K562 treated with DMSO at 1 percent for 12 hours (cell line): ENCODE measurements around the gene PALM. TPM values are rescaled to one million over a fixed set of nuclear protein-coding genes. Genes with fewer than 3 reads are reported as not detected.

Experiments used
- total RNA-seq: library from RNA; unstranded; fragments of 300-600 nt; gene quantifications from 2 replicates; pipeline ENCODE4 v1.2.3, GENCODE V29; 2022; ENCODE audit not compliant: insufficient read depth

Gene PALM
- total RNA-seq, result 11.5 and 13.7 TPM in 2 replicates

DNA sequence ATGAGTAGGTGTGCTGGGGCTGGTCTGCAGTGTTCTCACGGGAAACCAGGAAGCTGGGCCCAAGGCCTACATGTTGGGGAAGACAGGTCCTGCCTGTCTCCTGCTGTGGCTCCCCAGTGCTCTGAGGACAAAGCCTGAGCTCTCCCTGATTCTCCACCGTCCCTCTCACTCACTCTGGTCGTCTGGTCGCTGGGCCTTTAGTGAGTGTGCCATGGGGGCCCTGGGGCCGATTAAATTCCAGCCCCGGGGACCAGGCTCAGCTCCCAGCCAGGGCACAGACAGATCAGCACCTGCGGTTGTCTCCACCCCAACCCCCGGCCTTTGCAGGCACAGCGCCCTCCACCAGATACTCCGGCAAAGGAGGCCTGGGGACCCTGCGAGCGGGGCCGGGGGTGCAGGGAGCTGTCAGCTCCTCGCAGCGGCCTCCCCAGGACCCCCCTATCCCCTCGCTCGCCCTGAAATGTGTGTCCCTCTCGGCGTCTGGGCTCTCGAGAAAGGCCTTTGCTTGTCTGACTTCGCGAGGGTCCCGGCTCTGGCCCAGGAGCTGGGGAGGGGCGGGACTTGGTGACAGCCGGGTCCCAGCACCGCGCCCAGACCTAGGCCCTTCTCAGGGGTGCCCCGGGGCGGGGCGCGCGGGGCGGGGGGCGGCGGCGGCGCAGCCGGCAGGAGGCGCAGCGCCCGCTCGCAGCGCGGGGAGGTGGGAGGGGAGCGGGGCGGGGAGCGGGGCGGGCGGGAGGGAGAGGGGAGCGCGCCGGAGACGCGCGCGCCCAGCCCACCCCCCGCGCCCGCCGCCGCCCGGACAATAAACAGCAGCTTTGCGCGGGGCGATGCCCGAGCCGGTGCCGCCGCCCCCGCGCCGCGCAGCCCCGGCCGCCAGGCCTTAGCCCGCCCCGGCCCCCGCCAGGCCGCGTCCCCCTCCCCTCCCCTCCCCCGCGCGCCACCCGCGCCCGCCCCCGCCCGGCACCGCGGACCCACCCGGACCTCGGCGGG, at the start of gene PALM:
PALM (plus strand) TSS at position 782 of the 990 bp plus-strand sequence. CDS start 212 bp downstream, outside the sequence.

GRCh38 chr19:662962-663681, 45.6 kb upstream of the PALM start, which contains the start of gene RNF126:
Gene RNF126 (minus strand): TSS chr19:663214. CDS start chr19:663121, 93 bp downstream.

DNA sequence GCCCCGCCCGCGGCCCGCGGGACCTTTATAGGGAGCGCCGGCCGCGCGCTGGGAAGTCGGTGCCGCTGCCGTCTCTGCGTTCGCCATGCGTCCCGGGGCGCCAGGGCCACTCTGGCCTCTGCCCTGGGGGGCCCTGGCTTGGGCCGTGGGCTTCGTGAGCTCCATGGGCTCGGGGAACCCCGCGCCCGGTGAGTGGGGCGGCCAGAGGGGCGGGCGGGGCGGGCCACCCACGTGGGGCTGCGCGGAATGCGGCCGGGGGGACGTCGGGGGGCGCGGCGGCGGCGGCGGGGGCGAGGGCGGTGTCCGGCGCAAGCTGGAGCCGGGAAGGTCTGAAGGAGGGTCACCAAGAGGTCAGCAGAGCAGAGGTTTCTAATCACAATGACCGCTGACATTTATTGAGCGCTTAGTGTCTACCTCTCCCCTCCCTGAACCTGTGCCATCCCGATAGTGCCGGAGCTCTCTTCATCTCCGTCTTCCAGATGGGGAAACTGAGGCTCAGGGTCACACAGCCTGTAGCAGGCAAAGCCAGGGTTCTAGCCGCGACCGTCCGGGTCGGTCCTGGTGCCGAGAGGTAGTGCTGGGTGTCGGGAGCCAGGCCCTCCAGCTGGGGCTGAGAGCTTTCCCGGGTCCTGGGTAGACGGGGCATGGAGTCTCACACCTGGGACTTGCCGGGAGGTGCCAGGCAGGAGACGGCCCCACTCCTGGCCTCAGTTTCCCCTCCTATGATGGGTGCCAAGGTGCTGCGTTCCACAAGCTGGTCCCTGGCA, 32.2 kb upstream of the PALM start, which contains the start of gene FSTL3:
FSTL3 (plus strand) TSS at position 54 of the 767 bp plus-strand sequence; CDS start at position 86, 32 bp downstream.

DNA sequence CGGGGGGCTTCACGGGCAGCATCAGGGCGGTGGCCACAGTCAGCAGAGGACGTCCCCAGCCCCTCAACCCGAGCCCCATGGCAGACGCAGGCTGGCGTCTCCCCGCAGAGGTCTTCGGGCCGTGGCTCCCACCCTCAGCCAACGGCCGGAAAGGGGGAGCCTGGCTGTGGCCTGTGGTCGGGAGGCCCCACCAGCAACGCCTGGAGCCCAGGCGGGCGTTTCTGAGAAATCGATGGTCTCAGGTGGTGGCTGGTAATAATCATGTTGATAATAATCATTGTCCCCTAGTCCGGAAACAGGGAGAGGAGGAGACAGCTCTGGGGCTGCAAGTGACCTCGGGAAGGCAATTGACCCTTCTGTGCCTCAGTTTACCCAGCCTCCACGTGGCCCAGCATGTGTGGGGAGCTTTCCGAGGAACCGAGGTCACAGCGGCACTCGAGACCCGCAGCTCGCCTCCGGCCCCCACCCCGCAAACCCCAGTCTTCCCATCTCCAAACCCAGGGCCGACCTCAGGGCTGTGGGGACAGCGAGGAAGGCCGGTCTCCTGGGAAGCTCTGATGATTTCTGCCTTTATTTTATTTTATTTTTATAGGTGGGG, 13.3 kb upstream of the PALM start, which contains the start of gene PRSS57:
PRSS57 (minus strand) TSS at position 101 of the 598 bp plus-strand sequence; CDS start at position 79, 22 bp downstream.

GRCh38 chr19:750640-751423, 42.1 kb downstream of the PALM start, which contains the start of gene MISP:
Gene MISP (plus strand): TSS chr19:751112. CDS start chr19:756947, 5,835 bp downstream.

DNA sequence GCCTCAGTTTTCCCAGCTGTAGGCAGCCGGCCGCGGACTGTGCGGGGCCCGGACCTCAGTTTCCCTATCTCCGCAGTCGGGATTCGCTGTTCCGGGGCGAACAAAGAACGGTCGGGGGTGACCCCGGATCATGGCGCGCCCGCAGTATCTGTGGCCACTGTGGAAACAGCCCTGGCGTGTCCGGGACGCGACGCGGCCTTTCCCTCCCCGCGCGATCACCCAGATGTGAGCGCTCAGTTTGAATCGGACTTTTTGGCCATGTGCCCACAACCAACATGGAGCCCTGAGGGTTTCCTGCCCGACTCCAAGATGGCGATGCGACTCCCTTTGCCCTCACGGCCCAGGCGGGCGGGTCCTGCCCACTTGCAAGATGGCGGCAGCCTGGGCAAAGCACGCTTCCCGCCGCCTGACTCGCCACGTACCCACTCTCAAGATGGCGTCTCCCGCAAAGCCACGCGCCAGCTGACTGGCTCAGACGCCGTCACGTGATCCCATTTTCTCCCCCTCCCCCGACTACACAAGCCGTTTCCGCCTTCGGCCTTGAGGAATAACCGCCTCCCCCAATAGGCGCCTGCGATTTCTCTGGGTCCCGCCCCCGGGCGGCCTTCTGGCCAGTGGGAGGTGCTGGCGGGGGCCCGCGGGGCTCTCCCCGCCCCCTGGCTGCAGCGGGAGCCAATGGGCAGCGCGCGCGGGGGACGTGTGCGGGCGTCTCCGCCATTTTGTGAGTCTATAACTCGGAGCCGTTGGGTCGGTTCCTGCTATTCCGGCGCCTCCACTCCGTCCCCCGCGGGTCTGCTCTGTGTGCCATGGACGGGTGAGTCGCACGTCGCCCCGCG, 88.2 kb downstream of the PALM start, which contains the start of gene PTBP1:
PTBP1 (plus strand) TSS at position 761 of the 836 bp plus-strand sequence; CDS start at position 807, 46 bp downstream.

Other genes starting within 250 kb of the PALM start
- gene SHC2, start 247.9 kb upstream of the PALM start, total RNA-seq, result 0.49 and 2.1 TPM in 2 replicates
- gene MADCAM1, start 212.4 kb upstream of the PALM start, total RNA-seq, result 1.0 TPM in 1 of 2 replicates, not detected in the other
- gene TPGS1, start 201.4 kb upstream of the PALM start, total RNA-seq, result 50.0 and 96.2 TPM in 2 replicates
- gene CDC34, start 177.2 kb upstream of the PALM start, total RNA-seq, result 134 and 173 TPM in 2 replicates
- gene GZMM, start 164.9 kb upstream of the PALM start, total RNA-seq, result 2.5 and 3.2 TPM in 2 replicates
- 539 and 624 TPM in 2 replicates for gene BSG, start 136.3 kb upstream of the PALM start, total RNA-seq
- 3.5 and 4.7 TPM in 2 replicates for gene HCN2, start 119.1 kb upstream of the PALM start, total RNA-seq
- gene POLRMT, start 75.4 kb upstream of the PALM start, total RNA-seq, result 86.8 and 92.3 TPM in 2 replicates
- gene FGF22, start 69.1 kb upstream of the PALM start, total RNA-seq, result 0.58 and 0.74 TPM in 2 replicates
- gene RNF126, start 45.7 kb upstream of the PALM start, total RNA-seq, result 77.4 and 85.9 TPM in 2 replicates
- 5.5 and 11.6 TPM in 2 replicates for gene FSTL3, start 32.5 kb upstream of the PALM start, total RNA-seq
- gene PRSS57, start 13.5 kb upstream of the PALM start, total RNA-seq, result 26.1 and 36.0 TPM in 2 replicates
- gene MISP, start 42.2 kb downstream of the PALM start, total RNA-seq, result 0.38 TPM in 1 of 2 replicates, not detected in the other
- 169 and 333 TPM in 2 replicates for gene PTBP1, start 88.5 kb downstream of the PALM start, total RNA-seq
- 24.0 and 30.0 TPM in 2 replicates for gene PLPPR3, start 113.0 kb downstream of the PALM start, total RNA-seq
- gene AZU1, start 118.9 kb downstream of the PALM start, total RNA-seq, result 0.39 and 2.1 TPM in 2 replicates
- not detected in 2 replicates for gene PRTN3, start 132.1 kb downstream of the PALM start, total RNA-seq
- not detected in 2 replicates for gene ELANE, start 143.4 kb downstream of the PALM start, total RNA-seq
- gene CFD, start 150.7 kb downstream of the PALM start, total RNA-seq, result 28.7 and 52.0 TPM in 2 replicates
- gene MED16, start 184.3 kb downstream of the PALM start, total RNA-seq, result 32.2 and 39.5 TPM in 2 replicates
- gene RNU6-9, start 184.5 kb downstream of the PALM start, total RNA-seq, result not detected in 2 replicates
- gene R3HDM4, start 204.3 kb downstream of the PALM start, total RNA-seq, result 136 and 158 TPM in 2 replicates
- gene KISS1R, start 208.4 kb downstream of the PALM start, total RNA-seq, result 2.2 and 4.1 TPM in 2 replicates
- gene ARID3A, start 217.1 kb downstream of the PALM start, total RNA-seq, result 36.2 and 75.8 TPM in 2 replicates